Measurements from ENCODE around the gene RTL5. TPM values are rescaled to one million over a fixed set of nuclear protein-coding genes. Genes with fewer than 3 reads are reported as not detected.

The RTL5 gene
- total RNA-seq, 5 donors from 2014 or later (not counting 1 experiment from before 2014, with no cell fraction given): 0.98 to 8.7 (median 3.4) TPM

DNA sequence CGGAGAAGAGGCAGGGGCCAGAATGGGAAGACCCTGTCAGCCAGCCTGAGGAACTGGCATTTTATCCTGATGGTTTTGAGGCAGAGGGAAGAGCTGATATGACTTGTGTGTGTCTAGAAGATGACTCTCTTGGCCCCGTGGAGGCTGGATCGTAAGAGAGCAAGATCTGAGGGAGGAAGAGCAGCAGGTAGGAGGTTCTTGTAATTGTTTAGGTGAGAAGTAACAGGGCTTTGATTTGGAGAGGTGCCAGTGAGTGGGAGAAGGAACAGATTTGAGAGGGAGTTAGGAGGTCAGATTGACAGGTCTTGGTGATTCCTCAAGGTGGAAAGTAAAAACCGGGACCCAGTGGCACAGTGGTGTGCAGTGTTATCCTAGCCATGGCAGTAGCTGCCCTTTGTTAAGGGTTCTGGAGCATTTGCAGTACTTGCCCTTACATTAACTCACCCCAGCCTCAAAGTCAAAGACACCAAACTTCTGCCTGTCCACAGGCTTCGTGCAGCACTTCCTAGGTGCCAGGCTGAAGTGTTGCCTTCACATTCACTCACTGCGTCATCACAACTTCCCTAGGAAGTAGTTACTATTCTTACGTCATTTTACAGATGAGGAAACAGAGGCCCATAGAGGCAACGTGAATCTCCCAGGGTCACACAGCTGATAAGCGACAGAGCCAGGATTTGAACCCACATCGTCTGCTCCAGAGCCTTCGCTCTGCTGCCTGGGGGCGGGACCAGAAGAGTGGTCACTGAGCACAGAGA, 23.7 kb downstream of the RTL5 start:
- no peaks in the 10 kb centered on the region for H3K36me3 Mint-ChIP-seq
- no peak overlapping the region for H3K4me3 Mint-ChIP-seq
- H3K9me3 Mint-ChIP-seq: no peaks in the 10 kb centered on the region
- POLR2A ChIA-PET: interaction anchor here in 1 of 2 donors (0.6 kb wide), 1 partner anchor 169 kb away, joined by 3 read pairs; the partner anchor contains the start of gene RPS4X
- peak overlapping the region; percentile 18 for H3K27ac ChIP-seq (ENCODE audit: low read length)
- no peaks in the 10 kb centered on the region for H3K27me3 ChIP-seq (replicated peaks in 1 of 2; ENCODE audit: control insufficient read depth in 2 of 2, extremely low read depth in 1 of 2, insufficient read depth in 2 of 2, low read length in 1 of 2)
- ATAC-seq (replicated peaks in 1 of 4) (no peak), DNase-seq (no peak)
- H3K4me3 ChIP-seq (ENCODE audit: control insufficient read depth in 1 of 2, extremely low read depth in 1 of 2, low read length in 1 of 2): no peak overlapping the region
- no peaks in the 10 kb centered on the region for H3K36me3 ChIP-seq (ENCODE audit: control insufficient read depth in 2 of 2, extremely low read depth in 1 of 2, insufficient read depth in 1 of 2, low read length in 1 of 2)
- peaks cover 2 to 32% of the 10 kb centered on the region in 2 donors for H3K27me3 Mint-ChIP-seq
- peak overlapping the region; percentile 44 to 51 for H3K27ac Mint-ChIP-seq
- H3K9me3 ChIP-seq: no peaks in the 10 kb centered on the region
- peaks cover 7 to 62% (median 51%) of the 10 kb centered on the region in 3 donors for H3K4me1 Mint-ChIP-seq
- 92% methylated on average over 8 of the region's 12 CpGs for WGBS (ENCODE audit: insufficient coverage)
- CTCF ChIA-PET: no interaction called here
- H3K4me1 ChIP-seq (ENCODE audit: control insufficient read depth in 1 of 2, extremely low read depth in 1 of 2, insufficient read depth in 2 of 2, low read length in 2 of 2): peaks cover 2 to 52% of the 10 kb centered on the region in 2 experiments

DNA sequence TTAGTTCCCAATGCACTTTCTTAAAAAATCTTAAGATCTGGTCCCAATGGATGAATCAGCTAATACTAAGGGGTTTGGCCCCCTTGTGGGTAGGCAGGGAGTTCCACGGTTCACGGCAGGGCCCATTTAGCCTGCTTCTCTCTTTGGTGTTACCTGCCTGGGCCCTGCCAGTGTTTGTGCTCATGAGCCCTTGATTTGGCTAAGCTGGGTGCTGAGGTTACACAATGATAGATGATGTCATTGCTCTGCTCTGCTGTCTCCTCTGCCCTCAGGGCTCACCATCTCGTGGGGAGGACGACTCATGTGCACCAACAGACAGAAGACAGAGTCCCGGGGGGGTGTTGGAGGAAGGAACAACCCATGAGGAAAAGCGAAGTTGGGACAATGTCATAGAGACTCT, 24.4 kb downstream of the RTL5 start:
- H3K4me1 Mint-ChIP-seq: peaks cover 8 to 65% (median 54%) of the 10 kb centered on the region in 3 donors
- no peaks in the 10 kb centered on the region for H3K27me3 ChIP-seq (replicated peaks in 1 of 2; ENCODE audit: control insufficient read depth in 2 of 2, extremely low read depth in 1 of 2, insufficient read depth in 2 of 2, low read length in 1 of 2)
- H3K4me3 ChIP-seq (ENCODE audit: control insufficient read depth in 1 of 2, extremely low read depth in 1 of 2, low read length in 1 of 2): no peak overlapping the region
- peak overlapping the region; percentile 2 to 51 for H3K27ac Mint-ChIP-seq
- no peak overlapping the region for H3K4me3 Mint-ChIP-seq
- H3K9me3 Mint-ChIP-seq: no peaks in the 10 kb centered on the region
- H3K36me3 ChIP-seq (ENCODE audit: control insufficient read depth in 2 of 2, extremely low read depth in 1 of 2, insufficient read depth in 1 of 2, low read length in 1 of 2): no peaks in the 10 kb centered on the region
- peaks cover 2 to 32% of the 10 kb centered on the region in 2 donors for H3K27me3 Mint-ChIP-seq
- no peaks in the 10 kb centered on the region for H3K9me3 ChIP-seq
- 100% methylated on average over 2 of the region's 6 CpGs for WGBS (ENCODE audit: insufficient coverage)
- DNase-seq (peak in 4 of 35 experiments; percentile 17 to 45 (median 21)), ATAC-seq (replicated peaks in 1 of 4) (no peak)
- no peaks in the 10 kb centered on the region for H3K36me3 Mint-ChIP-seq
- H3K4me1 ChIP-seq (ENCODE audit: control insufficient read depth in 1 of 2, extremely low read depth in 1 of 2, insufficient read depth in 2 of 2, low read length in 2 of 2): peaks cover 2 to 58% of the 10 kb centered on the region in 2 experiments
- POLR2A ChIA-PET: interaction anchor here in 1 of 2 donors (0.6 kb wide), 1 partner anchor 170 kb away, joined by 3 read pairs; the partner anchor contains the start of gene RPS4X
- peak overlapping the region; percentile 18 for H3K27ac ChIP-seq (ENCODE audit: low read length)
- CTCF ChIA-PET: no interaction called here

DNA sequence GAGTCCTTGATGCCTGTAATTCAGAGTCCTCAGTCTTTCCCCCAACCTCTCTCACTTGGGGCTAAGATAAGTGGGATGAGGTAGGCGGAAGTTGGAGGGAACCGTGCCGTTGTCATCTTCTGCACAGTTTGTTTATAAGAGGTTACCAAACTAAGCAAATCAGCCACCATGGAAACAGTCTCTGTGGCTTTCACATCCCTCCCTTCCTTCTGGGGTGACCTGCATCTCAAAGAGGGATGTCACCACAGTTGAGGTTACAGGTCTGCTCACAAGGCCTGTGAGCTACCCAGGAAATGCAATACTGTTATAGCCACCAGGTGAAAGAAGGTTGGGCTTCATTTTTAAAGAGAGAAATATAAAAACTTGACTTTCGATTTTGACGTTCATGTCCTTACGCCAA, 26.3 kb downstream of the RTL5 start:
- WGBS (ENCODE audit: insufficient coverage): no CpG with 5 or more reads among the region's 6 CpGs
- Mint-ChIP-seq H3K9me3 (no peaks in the 10 kb centered on the region), H3K27ac (peak overlapping the region; percentile 84 to 88), H3K27me3 (peaks cover 2 to 26% of the 10 kb centered on the region in 2 donors), H3K4me3 (peak overlapping the region in 1 of 3 donors; percentile 39), H3K36me3 (no peaks in the 10 kb centered on the region), H3K4me1 (peaks cover 27 to 76% (median 70%) of the 10 kb centered on the region in 3 donors)
- Histone ChIP-seq H3K4me3 (ENCODE audit: control insufficient read depth in 1 of 2, extremely low read depth in 1 of 2, low read length in 1 of 2) (no peak overlapping the region), H3K27me3 (replicated peaks in 1 of 2; ENCODE audit: control insufficient read depth in 2 of 2, extremely low read depth in 1 of 2, insufficient read depth in 2 of 2, low read length in 1 of 2) (peaks cover 0 to 5% of the 10 kb centered on the region in 2 experiments), H3K27ac (ENCODE audit: low read length) (peak overlapping the region; percentile 89), H3K9me3 (no peaks in the 10 kb centered on the region), H3K36me3 (ENCODE audit: control insufficient read depth in 2 of 2, extremely low read depth in 1 of 2, insufficient read depth in 1 of 2, low read length in 1 of 2) (no peaks in the 10 kb centered on the region), H3K4me1 (ENCODE audit: control insufficient read depth in 1 of 2, extremely low read depth in 1 of 2, insufficient read depth in 2 of 2, low read length in 2 of 2) (peaks cover 10 to 72% of the 10 kb centered on the region in 2 experiments)
- ATAC-seq (replicated peaks in 1 of 4): peak; percentile 72 to 81 (median 76)
- CTCF ChIA-PET: interaction anchor here in 1 of 2 donors (1.0 to 1.9 kb wide), 5 partner anchors 10 to 86 kb away, joined by 4 to 7 read pairs (median 6); no protein-coding TSS in a partner anchor
- POLR2A ChIA-PET: interaction anchor here in 1 of 2 donors (0.6 to 1.4 kb wide), 3 partner anchors 10 to 172 kb away, joined by 3 to 7 read pairs (median 6); partner anchors contain the start of gene RPS4X
- peak in 33 of 35 experiments; percentile 21 to 88 (median 59) for DNase-seq

DNA sequence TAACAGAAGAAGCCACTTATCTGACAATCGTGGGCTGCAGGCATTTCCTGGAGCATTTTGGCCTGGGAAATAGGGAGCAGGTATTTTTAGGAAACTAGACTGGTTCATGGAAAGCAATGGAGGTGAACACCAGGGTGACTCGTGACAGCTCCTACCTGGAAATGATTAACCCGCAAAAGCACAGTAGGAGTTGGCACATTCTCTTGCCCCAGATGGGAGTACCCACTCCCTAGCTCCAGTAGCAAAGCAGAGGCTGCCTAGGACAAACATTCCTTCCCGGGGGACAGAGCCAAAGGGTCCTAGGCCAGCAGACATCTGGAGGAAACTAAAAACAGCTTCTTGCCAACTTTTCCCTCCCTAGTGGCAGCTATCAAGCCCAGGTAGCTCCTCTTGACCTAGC, 29.0 kb downstream of the RTL5 start:
- H3K27me3 ChIP-seq (replicated peaks in 1 of 2; ENCODE audit: control insufficient read depth in 2 of 2, extremely low read depth in 1 of 2, insufficient read depth in 2 of 2, low read length in 1 of 2): peaks cover 0 to 5% of the 10 kb centered on the region in 2 experiments
- peak overlapping the region in 1 of 2 donors; percentile 10 for H3K4me3 ChIP-seq (ENCODE audit: control insufficient read depth in 1 of 2, extremely low read depth in 1 of 2, low read length in 1 of 2)
- DNase-seq (no peak), ATAC-seq (replicated peaks in 1 of 4) (no peak)
- H3K27ac Mint-ChIP-seq: peak overlapping the region in 1 of 2 donors; percentile 27
- no peaks in the 10 kb centered on the region for H3K9me3 ChIP-seq
- peaks cover 13 to 70% of the 10 kb centered on the region in 2 experiments for H3K4me1 ChIP-seq (ENCODE audit: control insufficient read depth in 1 of 2, extremely low read depth in 1 of 2, insufficient read depth in 2 of 2, low read length in 2 of 2)
- CTCF ChIA-PET: no interaction called here
- no peaks in the 10 kb centered on the region for H3K36me3 Mint-ChIP-seq
- H3K9me3 Mint-ChIP-seq: no peaks in the 10 kb centered on the region
- POLR2A ChIA-PET: no interaction called here
- H3K36me3 ChIP-seq (ENCODE audit: control insufficient read depth in 2 of 2, extremely low read depth in 1 of 2, insufficient read depth in 1 of 2, low read length in 1 of 2): no peaks in the 10 kb centered on the region
- peaks cover 3 to 30% of the 10 kb centered on the region in 2 donors for H3K27me3 Mint-ChIP-seq
- WGBS (ENCODE audit: insufficient coverage): no CpG with 5 or more reads among the region's 4 CpGs
- no peak overlapping the region for H3K27ac ChIP-seq (ENCODE audit: low read length)
- peaks cover 35 to 76% (median 75%) of the 10 kb centered on the region in 3 donors for H3K4me1 Mint-ChIP-seq
- peak overlapping the region in 1 of 3 donors; percentile 13 for H3K4me3 Mint-ChIP-seq

DNA sequence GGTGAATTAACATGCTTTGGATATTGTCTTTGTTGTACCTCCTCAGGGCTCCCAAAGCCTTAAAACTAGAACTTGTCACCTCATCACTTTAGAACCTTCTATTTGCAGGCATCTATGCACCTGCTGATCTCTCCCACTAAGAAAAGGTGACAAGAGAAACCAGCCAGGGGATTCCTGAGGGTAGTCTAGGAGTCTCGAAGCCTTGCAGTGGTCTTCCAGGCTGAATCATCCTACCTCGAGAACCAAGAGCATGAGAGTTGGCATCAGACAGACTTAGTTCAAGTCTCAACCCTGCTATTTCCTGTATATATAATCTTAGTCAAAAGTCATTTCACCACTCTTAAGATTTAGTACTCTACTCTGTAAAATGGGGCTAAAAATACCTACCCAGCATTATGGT, 29.6 kb downstream of the RTL5 start:
- ATAC-seq (replicated peaks in 1 of 4): no peak

DNA sequence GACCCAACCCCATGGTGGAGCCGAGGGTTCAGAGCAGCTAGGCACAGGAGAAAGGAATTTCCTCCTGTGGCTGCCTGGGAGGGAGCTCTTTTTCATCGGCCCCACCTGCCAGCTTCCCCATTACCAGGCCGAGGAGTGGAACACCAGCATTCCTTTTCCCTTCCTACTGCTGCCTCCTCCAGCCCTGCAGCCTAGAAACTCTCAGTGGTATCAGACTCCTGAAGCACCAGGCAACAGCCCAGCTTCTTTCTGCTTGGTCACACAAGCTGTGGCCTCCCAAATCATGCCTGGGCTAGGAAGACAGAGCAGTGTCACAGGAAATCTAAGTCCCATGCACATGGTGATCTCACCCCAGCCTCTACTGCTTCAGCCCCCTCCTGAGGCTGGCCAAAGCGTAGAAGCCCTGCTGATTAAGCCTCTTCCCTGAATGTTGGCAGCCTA, 30.1 kb downstream of the RTL5 start:
- ChIA-PET POLR2A (interaction anchor here (0.6 kb wide), 2 partner anchors 30 to 106 kb away, joined by 3 read pairs; no protein-coding TSS in a partner anchor), CTCF (interaction anchor here in 1 of 2 donors (0.7 to 0.8 kb wide), 2 partner anchors 13 to 59 kb away, joined by 3 read pairs; no protein-coding TSS in a partner anchor)
- peaks cover 13 to 62% of the 10 kb centered on the region in 2 experiments for H3K4me1 ChIP-seq (ENCODE audit: control insufficient read depth in 1 of 2, extremely low read depth in 1 of 2, insufficient read depth in 2 of 2, low read length in 2 of 2)
- H3K9me3 Mint-ChIP-seq: no peaks in the 10 kb centered on the region
- peaks cover 6 to 27% of the 10 kb centered on the region in 2 donors for H3K27me3 Mint-ChIP-seq
- H3K36me3 Mint-ChIP-seq: no peaks in the 10 kb centered on the region
- H3K9me3 ChIP-seq: no peaks in the 10 kb centered on the region
- H3K27ac ChIP-seq (ENCODE audit: low read length): peak overlapping the region; percentile 91
- peak overlapping the region; percentile 66 to 90 for H3K27ac Mint-ChIP-seq
- no peak for ATAC-seq (replicated peaks in 1 of 4)
- H3K4me1 Mint-ChIP-seq: peaks cover 35 to 74% (median 69%) of the 10 kb centered on the region in 3 donors
- H3K36me3 ChIP-seq (ENCODE audit: control insufficient read depth in 2 of 2, extremely low read depth in 1 of 2, insufficient read depth in 1 of 2, low read length in 1 of 2): no peaks in the 10 kb centered on the region
- peak overlapping the region; percentile 40 to 62 for H3K4me3 ChIP-seq (ENCODE audit: control insufficient read depth in 1 of 2, extremely low read depth in 1 of 2, low read length in 1 of 2)
- DNase-seq: peak in 1 of 35 experiments; percentile 25
- peaks cover 0 to 5% of the 10 kb centered on the region in 2 experiments for H3K27me3 ChIP-seq (replicated peaks in 1 of 2; ENCODE audit: control insufficient read depth in 2 of 2, extremely low read depth in 1 of 2, insufficient read depth in 2 of 2, low read length in 1 of 2)
- WGBS (ENCODE audit: insufficient coverage): 38% methylated on average over 2 of the region's 4 CpGs
- H3K4me3 Mint-ChIP-seq: peak overlapping the region; percentile 73 to 84 (median 75)

More for the DNA sequence above, 29.6 kb downstream of the RTL5 start:
- Histone ChIP-seq H3K36me3 (ENCODE audit: control insufficient read depth in 2 of 2, extremely low read depth in 1 of 2, insufficient read depth in 1 of 2, low read length in 1 of 2) (no peaks in the 10 kb centered on the region), H3K4me1 (ENCODE audit: control insufficient read depth in 1 of 2, extremely low read depth in 1 of 2, insufficient read depth in 2 of 2, low read length in 2 of 2) (peaks cover 13 to 64% of the 10 kb centered on the region in 2 experiments), H3K27me3 (replicated peaks in 1 of 2; ENCODE audit: control insufficient read depth in 2 of 2, extremely low read depth in 1 of 2, insufficient read depth in 2 of 2, low read length in 1 of 2) (peaks cover 0 to 5% of the 10 kb centered on the region in 2 experiments), H3K9me3 (no peaks in the 10 kb centered on the region), H3K4me3 (ENCODE audit: control insufficient read depth in 1 of 2, extremely low read depth in 1 of 2, low read length in 1 of 2) (peak overlapping the region in 1 of 2 donors; percentile 62), H3K27ac (ENCODE audit: low read length) (peak overlapping the region; percentile 91)
- WGBS (ENCODE audit: insufficient coverage): no CpG with 5 or more reads among the region's 2 CpGs
- Mint-ChIP-seq H3K27me3 (peaks cover 6 to 26% of the 10 kb centered on the region in 2 donors), H3K4me3 (peak overlapping the region; percentile 73 to 84 (median 75)), H3K27ac (peak overlapping the region; percentile 66 to 90), H3K36me3 (no peaks in the 10 kb centered on the region), H3K9me3 (no peaks in the 10 kb centered on the region), H3K4me1 (peaks cover 35 to 71% (median 70%) of the 10 kb centered on the region in 3 donors)
- ChIA-PET CTCF (no interaction called here), POLR2A (interaction anchor here (0.6 kb wide), 2 partner anchors 29 to 107 kb away, joined by 3 read pairs; no protein-coding TSS in a partner anchor)
- peak in 1 of 35 experiments; percentile 22 for DNase-seq
